ENCODE data around the gene SLC25A34.

The SLC25A34 gene

GRCh38 chr1:15731735-15732685 is 4.0 kb upstream of the SLC25A34 start:
- in situ Hi-C loops (cut with MboI; ENCODE audit: low sequenced_read_pairs), result no loop called here

DNA sequence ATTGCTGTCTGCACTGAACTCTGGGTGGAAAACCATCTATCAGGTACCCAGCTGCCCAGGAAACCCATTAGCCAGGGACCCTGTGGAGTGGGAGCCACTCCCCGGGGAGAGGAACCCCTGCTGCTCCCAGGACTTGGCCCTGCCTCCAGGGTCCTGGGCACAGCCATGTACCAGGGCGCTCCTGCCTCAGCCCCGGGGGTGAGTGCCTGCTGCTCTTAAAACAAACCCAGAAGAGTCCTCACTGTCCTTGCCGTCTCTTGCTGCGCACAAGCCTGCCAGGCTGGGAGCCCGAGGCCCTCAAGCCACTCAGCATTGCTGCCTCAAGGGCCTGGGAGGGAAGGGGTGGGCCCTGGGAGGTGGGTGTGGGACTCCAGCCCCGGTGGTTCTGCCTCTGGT is 3.4 kb upstream of the SLC25A34 start:
- in situ Hi-C loops (cut with MboI; ENCODE audit: low sequenced_read_pairs), result no loop called here

DNA sequence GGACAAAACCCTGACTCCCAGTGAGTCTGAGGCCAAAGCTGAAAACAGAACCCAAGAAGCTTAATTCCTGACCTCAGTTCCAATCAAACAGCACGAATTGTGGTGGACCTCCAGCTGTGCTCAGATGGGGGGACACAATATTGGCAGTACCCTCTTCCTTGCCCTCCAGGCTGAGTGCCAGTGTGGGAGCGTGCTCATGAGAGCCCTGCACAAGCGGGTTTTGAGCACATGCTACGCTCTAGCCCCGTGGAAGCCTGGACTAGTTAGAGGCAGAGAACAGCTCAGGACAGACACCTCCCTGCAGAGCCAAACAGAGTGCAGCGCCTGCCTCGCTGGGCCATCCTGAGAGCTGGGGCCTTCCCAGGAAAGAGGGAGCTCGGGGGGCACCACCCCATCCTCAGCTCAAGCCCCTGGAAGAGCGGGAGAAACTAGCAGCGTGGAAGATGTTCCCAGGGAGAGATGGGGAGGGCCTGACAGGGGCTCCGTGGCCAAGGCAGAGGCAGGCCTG is 2.8 kb upstream of the SLC25A34 start:
- in situ Hi-C loops (cut with MboI; ENCODE audit: low sequenced_read_pairs), result no loop called here

GRCh38 chr1:15733726-15734226 is 2.3 kb upstream of the SLC25A34 start:
- in situ Hi-C loops (cut with MboI; ENCODE audit: low sequenced_read_pairs), result no loop called here

GRCh38 chr1:15734296-15734695 is 1.8 kb upstream of the SLC25A34 start:
- in situ Hi-C loops (cut with MboI; ENCODE audit: low sequenced_read_pairs), result no loop called here

GRCh38 chr1:15734901-15735300 is 1.2 kb upstream of the SLC25A34 start:
- in situ Hi-C loops (cut with MboI; ENCODE audit: low sequenced_read_pairs), result no loop called here

GRCh38 chr1:15735304-15736037 is 587 bp upstream of the SLC25A34 start:
- in situ Hi-C loops (cut with MboI; ENCODE audit: low sequenced_read_pairs), result no loop called here

DNA sequence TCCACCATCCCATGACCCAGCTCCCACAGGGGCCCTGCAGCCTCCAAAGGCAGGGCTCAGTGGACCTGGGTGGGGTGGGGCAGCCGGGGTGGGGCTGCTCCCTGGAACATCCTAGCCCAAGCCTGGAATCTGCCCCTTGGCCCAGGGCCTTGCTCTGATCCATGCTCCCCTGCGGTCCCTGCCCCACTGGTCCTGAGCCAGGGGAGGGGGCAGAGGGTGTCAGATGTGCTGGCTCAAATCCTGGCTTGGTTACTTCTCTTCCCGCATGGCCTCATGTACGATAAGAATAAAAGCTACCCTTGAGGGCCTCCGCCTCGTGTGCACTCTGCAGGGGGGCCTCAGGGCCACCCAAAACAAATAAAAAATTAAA is 819 bp downstream of the SLC25A34 start:
- in situ Hi-C loops (cut with MboI; ENCODE audit: low sequenced_read_pairs), result no loop called here

- in situ Hi-C loops (cut with MboI; ENCODE audit: low sequenced_read_pairs), result no loop called here
Measured at GRCh38 chr1:15737324-15738319, 1.6 kb downstream of the SLC25A34 start.

GRCh38 chr1:15738416-15739113 is 2.5 kb downstream of the SLC25A34 start:
- in situ Hi-C loops (cut with MboI; ENCODE audit: low sequenced_read_pairs), result no loop called here

- in situ Hi-C loops (cut with MboI; ENCODE audit: low sequenced_read_pairs), result no loop called here
Measured at GRCh38 chr1:15739259-15739658, 3.2 kb downstream of the SLC25A34 start.

GRCh38 chr1:15739745-15740144 is 3.7 kb downstream of the SLC25A34 start:
- in situ Hi-C loops (cut with MboI; ENCODE audit: low sequenced_read_pairs), result no loop called here

DNA sequence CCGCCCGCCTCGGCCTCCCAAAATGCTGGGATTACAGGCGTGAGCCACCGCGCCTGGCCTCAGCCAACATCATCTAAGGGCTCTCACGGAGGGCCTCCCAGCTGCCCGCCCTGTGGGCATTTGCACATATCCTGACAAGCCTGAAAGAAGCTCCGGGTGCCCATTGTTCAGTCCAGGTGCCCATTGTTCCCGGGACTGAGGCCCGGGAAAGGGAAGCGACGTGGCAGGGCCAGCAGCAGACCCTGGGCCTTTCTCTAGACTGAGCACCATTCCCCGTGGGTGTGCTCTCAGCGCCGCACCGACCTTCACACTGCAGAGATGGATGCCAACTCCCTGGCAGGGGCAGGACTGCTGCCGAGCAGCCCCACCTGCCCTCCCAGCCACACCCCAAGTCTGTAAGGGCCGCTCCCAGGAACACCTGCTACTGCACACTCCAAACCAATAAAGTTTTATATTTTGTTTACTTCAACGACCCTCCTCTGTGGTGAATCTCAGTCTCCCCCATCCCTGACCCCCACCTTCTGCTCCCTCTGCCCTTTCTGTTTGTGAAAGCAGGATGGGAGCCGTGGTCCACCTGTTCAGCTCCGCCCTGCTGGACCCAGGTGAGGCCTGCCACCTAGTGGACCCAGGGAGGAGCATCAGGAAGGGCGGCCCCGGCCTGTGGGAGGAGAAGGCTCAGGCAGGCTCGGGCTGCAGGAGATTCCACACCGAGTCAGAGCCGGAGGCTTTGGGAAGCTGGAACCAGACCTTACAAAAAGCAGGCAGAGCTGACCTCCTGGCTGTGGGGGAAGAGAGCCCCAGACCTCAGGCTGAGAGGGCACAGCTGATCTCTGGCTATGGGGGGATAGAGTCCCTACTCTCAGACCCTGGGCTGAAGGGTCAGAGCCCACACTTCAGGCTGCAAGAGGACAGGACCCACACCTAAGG is 5.1 kb downstream of the SLC25A34 start:
- in situ Hi-C loops (cut with MboI; ENCODE audit: low sequenced_read_pairs), result no loop called here

- in situ Hi-C loops (cut with MboI; ENCODE audit: low sequenced_read_pairs), result no loop called here
Measured at GRCh38 chr1:15742339-15742801, 6.3 kb downstream of the SLC25A34 start, which contains the start of gene TMEM82. TSS of gene TMEM82 (plus strand) at chr1:15742499. CDS start at chr1:15742560, 61 bp downstream.

DNA sequence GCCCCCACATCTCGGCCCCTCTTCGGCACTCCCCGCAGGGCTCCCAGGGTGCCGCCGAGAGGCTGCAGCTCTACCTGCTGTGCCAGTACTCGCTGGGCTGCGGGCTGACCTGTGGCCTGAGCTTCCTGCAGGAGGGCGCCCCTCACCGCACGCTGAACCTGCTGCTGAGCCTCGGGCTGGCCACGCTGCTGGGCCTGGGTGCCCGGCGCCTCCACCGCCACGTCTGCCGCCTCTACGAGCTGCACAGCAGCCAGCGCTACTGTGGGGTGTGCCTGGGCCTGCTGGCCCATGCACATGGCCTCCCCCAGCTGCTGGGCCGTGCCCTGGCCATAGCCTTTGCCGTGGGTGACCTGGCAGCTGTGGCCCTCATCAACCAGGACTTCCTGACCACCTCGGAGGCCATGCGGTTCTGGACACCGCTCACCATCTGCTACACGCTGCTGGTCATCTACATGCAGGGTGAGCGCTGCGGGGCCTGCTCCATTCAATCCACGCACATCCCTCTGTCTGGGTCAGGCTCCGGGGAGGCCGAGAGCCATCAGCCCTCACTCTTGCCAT is 8.1 kb downstream of the SLC25A34 start:
- in situ Hi-C loops (cut with MboI; ENCODE audit: low sequenced_read_pairs), result no loop called here

- in situ Hi-C loops (cut with MboI; ENCODE audit: low sequenced_read_pairs), result no loop called here
Measured at GRCh38 chr1:15747378-15747777, 11.3 kb downstream of the SLC25A34 start.

GRCh38 chr1:15748264-15748663 is 12.2 kb downstream of the SLC25A34 start:
- in situ Hi-C loops (cut with MboI; ENCODE audit: low sequenced_read_pairs), result no loop called here

- in situ Hi-C loops (cut with MboI; ENCODE audit: low sequenced_read_pairs), result no loop called here
Measured at GRCh38 chr1:15748690-15749398, 12.8 kb downstream of the SLC25A34 start.
